ENCODE data around the gene ATN1. TPM values are rescaled to one million over a fixed set of nuclear protein-coding genes. Genes with fewer than 3 reads are reported as not detected.

The ATN1 gene
- total RNA-seq, 1 donor from 2014 or later = 123 TPM

GRCh38 chr12:6975297-6976032, 47.7 kb downstream of the ATN1 start:
- TF ChIP-seq CTCF (IDR thresholded peaks at IDR 0.05) = no peak
- no peak overlapping the region for H3K27ac ChIP-seq
- ATAC-seq (no peak), DNase-seq (no peak)
- no peaks in the 10 kb centered on the region for H3K27me3 ChIP-seq (ENCODE audit: low read depth)
- no peak overlapping the region for H3K4me3 ChIP-seq
- H3K36me3 ChIP-seq = peaks cover 70% of the 10 kb centered on the region
- H3K9me3 ChIP-seq = no peaks in the 10 kb centered on the region
- intact Hi-C loops (cut with DNase I) = no loop called here
- peaks cover 46% of the 10 kb centered on the region for H3K4me1 ChIP-seq

GRCh38 chr12:6977653-6978052, 49.9 kb downstream of the ATN1 start:
- H3K27me3 ChIP-seq (ENCODE audit: low read depth) = no peaks in the 10 kb centered on the region
- ATAC-seq (no peak), DNase-seq (no peak)
- H3K36me3 ChIP-seq = peaks cover 92% of the 10 kb centered on the region
- no peak overlapping the region for H3K4me3 ChIP-seq
- H3K9me3 ChIP-seq = no peaks in the 10 kb centered on the region
- intact Hi-C loops (cut with DNase I) = no loop called here
- peaks cover 33% of the 10 kb centered on the region for H3K4me1 ChIP-seq
- peak overlapping the region; percentile 76 for H3K27ac ChIP-seq
- TF ChIP-seq CTCF (IDR thresholded peaks at IDR 0.05) = no peak

GRCh38 chr12:6978188-6978587, 50.4 kb downstream of the ATN1 start:
- DNase-seq (no peak), ATAC-seq (no peak)
- H3K4me1 ChIP-seq = peaks cover 29% of the 10 kb centered on the region
- intact Hi-C loops (cut with DNase I) = no loop called here
- no peaks in the 10 kb centered on the region for H3K9me3 ChIP-seq
- peaks cover 97% of the 10 kb centered on the region for H3K36me3 ChIP-seq
- TF ChIP-seq CTCF (IDR thresholded peaks at IDR 0.05) = no peak
- H3K27ac ChIP-seq = peak overlapping the region; percentile 76
- no peak overlapping the region for H3K4me3 ChIP-seq
- no peaks in the 10 kb centered on the region for H3K27me3 ChIP-seq (ENCODE audit: low read depth)

- DNase-seq = no peak
- intact Hi-C loops (cut with DNase I) = no loop called here
- H3K9me3 ChIP-seq = no peaks in the 10 kb centered on the region
- no peaks in the 10 kb centered on the region for H3K27me3 ChIP-seq (ENCODE audit: low read depth)
- peak; percentile 84 to 86 for ATAC-seq
- no peak overlapping the region for H3K4me3 ChIP-seq
- H3K27ac ChIP-seq = peak overlapping the region; percentile 76
- H3K36me3 ChIP-seq = peaks cover 100% of the 10 kb centered on the region
- H3K4me1 ChIP-seq = peaks cover 29% of the 10 kb centered on the region
- TF ChIP-seq CTCF (IDR thresholded peaks at IDR 0.05) = no peak
Measured at GRCh38 chr12:6978611-6979011, 50.9 kb downstream of the ATN1 start.

GRCh38 chr12:6979021-6979420, 51.3 kb downstream of the ATN1 start:
- peak; percentile 44 to 68 for ATAC-seq
- intact Hi-C loops (cut with DNase I) = no loop called here
- no peak overlapping the region for H3K4me3 ChIP-seq
- H3K27me3 ChIP-seq (ENCODE audit: low read depth) = no peaks in the 10 kb centered on the region
- no peaks in the 10 kb centered on the region for H3K9me3 ChIP-seq
- peak overlapping the region; percentile 76 for H3K27ac ChIP-seq
- TF ChIP-seq CTCF (IDR thresholded peaks at IDR 0.05) = no peak
- DNase-seq = no peak
- H3K4me1 ChIP-seq = peaks cover 29% of the 10 kb centered on the region
- H3K36me3 ChIP-seq = peaks cover 96% of the 10 kb centered on the region

All from lower lobe of right lung (tissue), 2 donors.